ENCODE measurements around the gene OR2W1. TPM values are rescaled to one million over a fixed set of nuclear protein-coding genes. Genes with fewer than 3 reads are reported as not detected.

OR2W1 gene
- total RNA-seq, 4 donors from 2014 or later = not detected

GRCh38 chr6:29011276-29011734 is 33.7 kb downstream of the OR2W1 start:
- peaks cover 0 to 16% (median 5%) of the 10 kb centered on the region in 4 donors for H3K4me1 ChIP-seq
- peak overlapping the region; percentile 15 to 67 (median 52) for H3K4me3 ChIP-seq
- no peaks in the 10 kb centered on the region for H3K9me3 ChIP-seq
- no peak for TF ChIP-seq EP300 (IDR thresholded peaks at IDR 0.05)
- TF ChIP-seq CTCF (IDR thresholded peaks at IDR 0.05) = no peak
- TF ChIP-seq POLR2A (IDR thresholded peaks at IDR 0.05) = no peak
- no peaks in the 10 kb centered on the region for H3K36me3 ChIP-seq
- DNase-seq (ENCODE audit: low spot score in 2 of 2) = peak in 1 of 2 donors; percentile 26
- 0% methylated on average over 30 of the region's 30 CpGs for WGBS, 2 donors
- peak overlapping the region in 2 of 4 donors; percentile 65 to 73 for H3K27ac ChIP-seq
- peaks cover 0 to 12% of the 10 kb centered on the region in 2 donors for H3K27me3 ChIP-seq

GRCh38 chr6:29009358-29009757 is 35.6 kb downstream of the OR2W1 start:
- DNase-seq (ENCODE audit: low spot score in 2 of 2) = no peak
- WGBS, 2 donors = 87 to 91% methylated on average over 1 of the region's 1 CpG
- no peak for TF ChIP-seq POLR2A (IDR thresholded peaks at IDR 0.05)
- H3K9me3 ChIP-seq = no peaks in the 10 kb centered on the region
- H3K4me1 ChIP-seq = peaks cover 0 to 10% (median 2%) of the 10 kb centered on the region in 4 donors
- H3K27ac ChIP-seq = no peak overlapping the region
- H3K27me3 ChIP-seq = peaks cover 0 to under 1% of the 10 kb centered on the region in 2 donors
- H3K4me3 ChIP-seq = no peak overlapping the region
- H3K36me3 ChIP-seq = no peaks in the 10 kb centered on the region

GRCh38 chr6:29008089-29008488 is 36.9 kb downstream of the OR2W1 start:
- no peak for TF ChIP-seq CTCF (IDR thresholded peaks at IDR 0.05)
- TF ChIP-seq POLR2A (IDR thresholded peaks at IDR 0.05) = no peak
- no peak for TF ChIP-seq EP300 (IDR thresholded peaks at IDR 0.05)
- H3K36me3 ChIP-seq = no peaks in the 10 kb centered on the region
- no peaks in the 10 kb centered on the region for H3K9me3 ChIP-seq
- no peak for DNase-seq (ENCODE audit: low spot score in 2 of 2)
- no peaks in the 10 kb centered on the region for H3K27me3 ChIP-seq
- H3K27ac ChIP-seq = no peak overlapping the region
- 79 to 86% methylated on average over 2 of the region's 2 CpGs for WGBS, 2 donors
- H3K4me1 ChIP-seq = peaks cover 0 to 10% (median 2%) of the 10 kb centered on the region in 4 donors
- no peak overlapping the region for H3K4me3 ChIP-seq

GRCh38 chr6:29005183-29005885 is 39.6 kb downstream of the OR2W1 start, which contains the start of gene ZNF311:
ZNF311 (minus strand) TSS chr6:29005315; CDS start chr6:29003954, 1,361 bp downstream.
- WGBS, 2 donors = 5 to 9% methylated on average over 29 of the region's 29 CpGs
- peak; percentile 34 to 60 for DNase-seq (ENCODE audit: low spot score in 2 of 2)

GRCh38 chr6:28996844-28997510 is 48.0 kb downstream of the OR2W1 start:
- H3K9me3 ChIP-seq = no peaks in the 10 kb centered on the region
- WGBS, 2 donors = 68 to 87% methylated on average over 2 of the region's 2 CpGs
- no peak for TF ChIP-seq POLR2A (IDR thresholded peaks at IDR 0.05)
- no peak for TF ChIP-seq EP300 (IDR thresholded peaks at IDR 0.05)
- TF ChIP-seq CTCF (IDR thresholded peaks at IDR 0.05) = no peak

More at GRCh38 chr6:29005183-29005885, 39.6 kb downstream of the OR2W1 start, which contains the start of gene ZNF311:
- Histone ChIP-seq H3K4me1 (peaks cover 0 to 4% (median 0%) of the 10 kb centered on the region in 4 donors), H3K27me3 (no peaks in the 10 kb centered on the region), H3K4me3 (peak within 1 kb of the TSS; percentile 54 to 65 (median 61)), H3K9me3 (no peaks in the 10 kb centered on the region), H3K36me3 (peaks cover 0 to under 1% (median 0%) of the 10 kb centered on the region in 3 donors), H3K27ac (peak within 1 kb of the TSS in 3 of 4 donors; percentile 11 to 82 (median 79))
- TF ChIP-seq CTCF (IDR thresholded peaks at IDR 0.05) (peak in 1 of 5 experiments; percentile 10), EP300 (IDR thresholded peaks at IDR 0.05) (peak in 1 of 2 donors; percentile 71), POLR2A (IDR thresholded peaks at IDR 0.05) (no peak)

More at GRCh38 chr6:28996844-28997510, 48.0 kb downstream of the OR2W1 start:
- no peaks in the 10 kb centered on the region for H3K4me1 ChIP-seq
- no peaks in the 10 kb centered on the region for H3K27me3 ChIP-seq
- H3K4me3 ChIP-seq = no peak overlapping the region
- DNase-seq (ENCODE audit: low spot score in 2 of 2) = no peak
- peaks cover 0 to 27% (median 0%) of the 10 kb centered on the region in 3 donors for H3K36me3 ChIP-seq
- H3K27ac ChIP-seq = no peak overlapping the region
